ENCODE measurements around the gene NOD1.

DNA sequence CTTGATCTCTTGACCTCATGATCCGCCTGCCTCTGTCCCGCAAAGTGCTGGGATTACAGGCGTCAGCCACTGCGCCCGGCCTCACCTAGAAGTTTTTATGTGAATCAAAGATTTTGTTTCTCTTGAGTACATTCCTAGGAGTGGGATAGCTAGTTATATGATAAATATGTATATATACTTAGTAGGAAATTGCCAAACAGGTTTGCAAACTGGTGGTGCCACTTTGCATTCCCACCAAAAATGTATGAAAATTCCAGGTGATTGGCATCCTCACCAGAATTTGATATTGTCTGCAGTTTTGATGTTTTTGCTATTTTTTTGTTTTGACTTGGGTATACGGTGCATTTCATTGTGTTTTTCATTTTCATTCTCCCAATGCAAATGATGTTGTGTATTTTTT lies 86.8 kb downstream of the NOD1 start:
- TF ChIP-seq, protein P1, sequence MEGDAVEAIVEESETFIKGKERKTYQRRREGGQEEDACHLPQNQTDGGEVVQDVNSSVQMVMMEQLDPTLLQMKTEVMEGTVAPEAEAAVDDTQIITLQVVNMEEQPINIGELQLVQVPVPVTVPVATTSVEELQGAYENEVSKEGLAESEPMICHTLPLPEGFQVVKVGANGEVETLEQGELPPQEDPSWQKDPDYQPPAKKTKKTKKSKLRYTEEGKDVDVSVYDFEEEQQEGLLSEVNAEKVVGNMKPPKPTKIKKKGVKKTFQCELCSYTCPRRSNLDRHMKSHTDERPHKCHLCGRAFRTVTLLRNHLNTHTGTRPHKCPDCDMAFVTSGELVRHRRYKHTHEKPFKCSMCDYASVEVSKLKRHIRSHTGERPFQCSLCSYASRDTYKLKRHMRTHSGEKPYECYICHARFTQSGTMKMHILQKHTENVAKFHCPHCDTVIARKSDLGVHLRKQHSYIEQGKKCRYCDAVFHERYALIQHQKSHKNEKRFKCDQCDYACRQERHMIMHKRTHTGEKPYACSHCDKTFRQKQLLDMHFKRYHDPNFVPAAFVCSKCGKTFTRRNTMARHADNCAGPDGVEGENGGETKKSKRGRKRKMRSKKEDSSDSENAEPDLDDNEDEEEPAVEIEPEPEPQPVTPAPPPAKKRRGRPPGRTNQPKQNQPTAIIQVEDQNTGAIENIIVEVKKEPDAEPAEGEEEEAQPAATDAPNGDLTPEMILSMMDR (IDR thresholded peaks at IDR 0.05) = no peak
- no peak for TF ChIP-seq POLR2A (IDR thresholded peaks at IDR 0.05)

All from heart left ventricle (tissue), 13 donors.